HepG2 (cell line): ENCODE data around the gene MYL6B. TPM values are rescaled to one million over a fixed set of nuclear protein-coding genes. Genes with fewer than 3 reads are reported as not detected.

Experiments used
- BHLHE40 ChIP-seq: IDR thresholded peaks from 2 replicates; pipeline ENCODE4 v1.6.1; 2011; ENCODE audit warnings: low read length, improper control_type of control experiment
- CENPT ChIP-seq: sonication (generic); formaldehyde crosslinking; IDR thresholded peaks from 2 replicates; pipeline ENCODE4 v1.8.0; 2022; ENCODE audit warnings: low read depth, mild to moderate bottlenecking, moderate library complexity, missing genetic modification reagents
- CREM ChIP-seq, 2 experiments: sonication (generic) in 1 of 2; formaldehyde crosslinking in 1 of 2; IDR thresholded peaks; 2 replicates each; pipeline versions ENCODE4 v1.4.0 to v1.6.1; 2016 to 2020; ENCODE audit warnings: antibody characterized with exemption in 1 of 2, mild to moderate bottlenecking in 1 of 2, missing genetic modification reagents in 1 of 2
- DRAP1 ChIP-seq: IDR thresholded peaks from 2 replicates; pipeline ENCODE4 v1.6.1; 2016; ENCODE audit warnings: missing genetic modification reagents, missing compliant biosample characterization
- GATAD2A ChIP-seq: IDR thresholded peaks from 2 replicates; pipeline ENCODE4 v1.6.1; 2016
- HMGXB4 ChIP-seq, 2 experiments: sonication (generic) in 1 of 2; formaldehyde crosslinking in 1 of 2; IDR thresholded peaks; 2 replicates each; pipeline versions ENCODE4 v1.4.0 to v1.6.1; 2018 to 2020; ENCODE audit warnings: missing genetic modification reagents in 2 of 2, borderline replicate concordance in 1 of 2, low read depth in 1 of 2, mild to moderate bottlenecking in 1 of 2, missing biosample characterization in 1 of 2
- MAF1 ChIP-seq: sonication (generic); formaldehyde crosslinking; IDR thresholded peaks from 2 replicates; pipeline ENCODE4 v1.5.0; 2020; ENCODE audit warnings: missing genetic modification reagents, borderline replicate concordance
- NCOA5 ChIP-seq: sonication (generic); formaldehyde crosslinking; IDR thresholded peaks from 2 replicates; pipeline ENCODE4 v1.4.0; 2020; ENCODE audit warnings: missing genetic modification reagents
- POGK ChIP-seq: sonication (generic); formaldehyde crosslinking; conservative IDR thresholded peaks from 2 replicates; pipeline ENCODE4 v1.8.0; 2022; ENCODE audit warnings: mild to moderate bottlenecking, moderate library complexity, missing genetic modification reagents
- POLR2AphosphoS2 ChIP-seq: IDR thresholded peaks from 2 replicates; pipeline ENCODE4 v1.6.1; 2011; ENCODE audit warnings: low read depth, low read length, improper control_type of control experiment
- PRDM10 ChIP-seq: sonication (generic); formaldehyde crosslinking; IDR thresholded peaks from 2 replicates; pipeline ENCODE4 v1.4.0; 2020; ENCODE audit warnings: low read depth, missing genetic modification reagents
- RXRB ChIP-seq: IDR thresholded peaks from 2 replicates; pipeline ENCODE4 v1.6.1; 2016; ENCODE audit warnings: borderline replicate concordance, missing genetic modification reagents, missing compliant biosample characterization
- XBP1 ChIP-seq: sonication (generic); formaldehyde crosslinking; IDR thresholded peaks from 2 replicates; pipeline ENCODE4 v1.5.0; 2020; ENCODE audit warnings: missing genetic modification reagents
- ZFX ChIP-seq: sonication (generic); formaldehyde crosslinking; IDR thresholded peaks from 2 replicates; pipeline ENCODE4 v1.4.0; 2020; ENCODE audit warnings: mild to moderate bottlenecking, low read depth, missing genetic modification reagents, moderate library complexity
- ZNF124 ChIP-seq: sonication (generic); formaldehyde crosslinking; IDR thresholded peaks from 2 replicates; pipeline ENCODE4 v1.4.0; 2020; ENCODE audit warnings: missing genetic modification reagents
- ZNF256 ChIP-seq: sonication (generic); formaldehyde crosslinking; conservative IDR thresholded peaks from 2 replicates; pipeline ENCODE4 v1.4.0; 2020; ENCODE audit warnings: missing genetic modification reagents
- ZNF317 ChIP-seq: sonication (generic); formaldehyde crosslinking; IDR thresholded peaks from 2 replicates; pipeline ENCODE4 v1.5.0; 2020; ENCODE audit warnings: mild to moderate bottlenecking, missing genetic modification reagents
- ZNF468 ChIP-seq: sonication (generic); formaldehyde crosslinking; IDR thresholded peaks from 2 replicates; pipeline ENCODE4 v1.8.0; 2022; ENCODE audit warnings: mild to moderate bottlenecking, moderate library complexity, missing genetic modification reagents
- ZNF616 ChIP-seq: sonication (generic); formaldehyde crosslinking; IDR thresholded peaks from 2 replicates; pipeline ENCODE4 v1.5.0; 2020; ENCODE audit warnings: low read depth, mild to moderate bottlenecking, missing genetic modification reagents
- ZSCAN12 ChIP-seq: sonication (generic); formaldehyde crosslinking; IDR thresholded peaks from 2 replicates; pipeline ENCODE4 v1.9.0; 2021; ENCODE audit warnings: mild to moderate bottlenecking, missing genetic modification reagents
- ZSCAN31 ChIP-seq: sonication (generic); formaldehyde crosslinking; IDR thresholded peaks from 2 replicates; pipeline ENCODE4 v1.5.0; 2020; ENCODE audit warnings: low read depth, mild to moderate bottlenecking, missing genetic modification reagents
- polyA plus RNA-seq, 8 experiments: library from polyadenylated mRNA; depleted of rRNA in 3 of 8; stranded (reverse) in 7 of 8; unstranded in 1 of 8; fragments of >200 nt; fragmentation: Illumina TruSeq in 4 of 8; extraction: Trizol in 4 of 8; gene quantifications; 2 replicates each; pipeline versions ENCODE4 v1.2.1 to v1.2.3, GENCODE V29; 2011 to 2016; ENCODE audit warnings: low read depth in 4 of 8, missing spikeins in 1 of 8, mixed read lengths in 1 of 8; ENCODE audit not compliant: insufficient read depth in 1 of 8
- total RNA-seq, 5 experiments: library from RNA; depleted of rRNA; stranded (reverse); fragments of >200 nt; fragmentation: Illumina TruSeq; extraction: Trizol; gene quantifications; 2 replicates each; pipeline ENCODE4 v1.2.3, GENCODE V29; 2016; ENCODE audit warnings: low read depth in 1 of 5

The MYL6B gene
- total and polyA plus RNA-seq, 2 of the 13 experiments (the other 11 are each of a cell fraction or from before 2014, with no cell fraction given) = 75.7 to 88.7 TPM

DNA sequence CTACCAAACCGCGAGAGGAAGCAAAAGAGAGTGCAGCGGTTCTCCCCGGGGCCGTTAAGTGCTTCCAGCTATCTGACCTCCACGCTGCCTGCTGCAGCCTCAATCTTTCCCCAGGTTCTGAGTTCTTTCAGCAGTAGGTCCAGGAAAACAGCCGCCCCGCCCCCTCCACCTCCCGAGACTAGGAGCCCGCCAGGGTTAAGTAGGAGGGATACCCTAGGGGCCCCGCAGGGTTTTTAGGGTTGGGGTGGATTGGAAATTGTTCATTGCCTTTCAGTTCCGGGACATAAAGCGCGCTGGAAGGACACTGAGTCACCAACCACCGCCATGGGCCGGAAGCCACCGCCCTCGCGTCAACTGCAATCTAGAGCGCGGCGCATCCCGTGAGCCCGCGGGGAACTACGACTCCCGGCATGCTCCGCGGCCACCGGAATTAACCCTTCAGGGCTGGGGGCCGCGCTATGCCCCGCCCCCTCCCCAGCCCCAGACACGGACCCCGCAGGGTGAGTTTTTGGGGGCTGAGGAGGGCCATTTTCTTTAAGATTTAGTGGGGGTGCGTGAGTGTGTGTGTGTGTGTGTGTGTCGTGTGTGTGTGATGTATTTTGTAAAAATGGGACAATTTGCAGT lies at the start of gene MYL6B (continued):
- peak; percentile 42; the same call in 1 of the 2 replicates for TF ChIP-seq POGK
- no peak for TF ChIP-seq ZNF468 (CRISPR knock-in tag)
- no peak for TF ChIP-seq CENPT (CRISPR knock-in tag)
- TF ChIP-seq DRAP1 = peak; percentile 81
- 0 out of 2 replicates have a peak, but pooled peaks have one; percentile 1 for TF ChIP-seq ZNF317 (CRISPR knock-in tag)
- TF ChIP-seq HMGXB4 (CRISPR knock-in tag; IDR thresholded peaks at IDR 0.05; ENCODE audit: borderline replicate concordance in 1 of 2, low read depth in 1 of 2) = peak in 1 of 2 experiments; percentile 48; a peak in 1 of 4 replicates
- TF ChIP-seq PRDM10 (CRISPR knock-in tag) = no peak
- peak; percentile 82 for TF ChIP-seq BHLHE40
- peak; percentile 43 for TF ChIP-seq ZFX (CRISPR knock-in tag)
- peak; percentile 43; the same call in 1 of the 2 replicates for TF ChIP-seq GATAD2A
- 0 out of 2 replicates have a peak, but pooled peaks have one; percentile 34 for TF ChIP-seq MAF1 (CRISPR knock-in tag)
- TF ChIP-seq ZSCAN31 (CRISPR knock-in tag) = peak; percentile 23; the same call in 1 of the 2 replicates
- TF ChIP-seq XBP1 (CRISPR knock-in tag) = no peak
- peak; percentile 45 for TF ChIP-seq RXRB (CRISPR knock-in tag)
- no peak for TF ChIP-seq ZNF256 (CRISPR knock-in tag)
- TF ChIP-seq ZNF616 (CRISPR knock-in tag) = no peak
- no peak for TF ChIP-seq ZSCAN12
- no peak for TF ChIP-seq POLR2AphosphoS2
- peak; percentile 42; the same call in 1 of the 2 replicates for TF ChIP-seq ZNF124 (CRISPR knock-in tag)
- peak; percentile 86 for TF ChIP-seq CREM (IDR thresholded peaks at IDR 0.05)
- TF ChIP-seq CREM (CRISPR knock-in tag; IDR thresholded peaks at IDR 0.05) = no peak
- no peak for TF ChIP-seq NCOA5 (CRISPR knock-in tag)
